ENCODE measurements around the gene SPRY1.

The SPRY1 gene

GRCh38 chr4:123396307-123397143 is at the start of gene SPRY1:
Gene SPRY1 (plus strand): TSS chr4:123396795. CDS start chr4:123401592, 4,797 bp downstream.
- peak; percentile 96 for DNase-seq

- no peak for DNase-seq
Observed at GRCh38 chr4:123346951-123347350, 49.6 kb upstream of the SPRY1 start.

GRCh38 chr4:123348946-123349345 is 47.6 kb upstream of the SPRY1 start:
- DNase-seq = no peak

DNA sequence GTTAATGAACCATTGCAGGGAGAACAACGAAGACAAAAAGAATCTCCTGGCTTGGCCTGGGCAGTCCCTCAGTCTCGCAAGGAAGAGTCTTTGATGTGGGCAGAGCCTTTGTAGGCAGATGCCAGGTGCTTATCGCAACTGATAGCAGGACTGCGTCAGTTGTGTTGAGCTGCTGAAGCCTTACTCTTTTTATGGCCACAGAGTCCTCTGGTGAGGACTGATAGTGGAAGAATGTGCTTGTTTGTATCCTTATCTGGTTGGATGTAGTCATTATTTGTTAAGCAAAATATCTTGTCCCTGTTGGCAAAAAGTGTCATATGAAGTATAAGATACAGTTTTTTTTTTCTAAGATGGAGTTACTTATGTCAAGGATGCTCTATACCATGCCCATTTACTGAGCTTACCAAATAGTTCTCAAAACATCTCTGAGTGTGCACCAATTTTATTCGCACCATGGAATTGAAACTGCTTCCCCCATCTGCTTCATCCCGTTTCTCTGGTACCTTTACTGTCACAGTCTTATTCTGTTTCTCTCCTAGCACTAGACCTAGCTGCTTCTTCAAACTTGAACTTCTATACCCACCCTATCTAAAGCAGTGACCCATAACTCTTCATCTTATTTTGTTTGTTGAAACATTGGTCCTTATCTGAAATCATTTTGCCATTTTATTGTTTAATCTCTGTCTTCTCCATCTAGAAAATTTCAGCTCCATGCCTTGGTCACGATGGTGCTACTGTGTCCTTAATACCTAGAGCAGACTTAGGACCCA is 47.0 kb upstream of the SPRY1 start:
- DNase-seq = no peak

- peak; percentile 30 for DNase-seq
Observed at GRCh38 chr4:123350191-123350544, 46.4 kb upstream of the SPRY1 start.

DNA sequence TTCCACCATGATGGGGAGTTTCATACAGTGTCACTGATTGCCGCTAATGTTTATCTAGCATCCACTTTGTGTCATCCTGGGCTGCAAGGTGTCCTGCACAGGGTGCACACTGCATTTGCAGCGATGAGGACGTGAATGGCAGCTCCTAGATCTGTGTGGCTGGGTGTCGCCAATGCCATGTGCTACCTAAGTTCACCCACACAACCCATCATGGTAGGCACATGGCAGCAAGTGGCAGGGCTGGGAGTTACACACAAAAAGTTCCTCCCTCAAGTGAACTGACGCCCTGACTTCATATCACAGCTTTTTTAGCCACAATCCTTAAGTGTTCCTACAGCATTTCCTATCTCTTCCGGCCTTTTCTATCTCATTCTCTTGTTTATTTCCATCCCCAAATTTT is 45.9 kb upstream of the SPRY1 start:
- no peak for DNase-seq

GRCh38 chr4:123351713-123352112 is 44.9 kb upstream of the SPRY1 start:
- no peak for DNase-seq

- no peak for DNase-seq
Observed at GRCh38 chr4:123352240-123352945, 44.2 kb upstream of the SPRY1 start.

GRCh38 chr4:123352966-123353365 is 43.6 kb upstream of the SPRY1 start:
- no peak for DNase-seq

GRCh38 chr4:123353656-123354055 is 42.9 kb upstream of the SPRY1 start:
- no peak for DNase-seq

GRCh38 chr4:123354701-123355100 is 41.9 kb upstream of the SPRY1 start:
- DNase-seq = no peak

- no peak for DNase-seq
Observed at GRCh38 chr4:123356921-123357320, 39.7 kb upstream of the SPRY1 start.

DNA sequence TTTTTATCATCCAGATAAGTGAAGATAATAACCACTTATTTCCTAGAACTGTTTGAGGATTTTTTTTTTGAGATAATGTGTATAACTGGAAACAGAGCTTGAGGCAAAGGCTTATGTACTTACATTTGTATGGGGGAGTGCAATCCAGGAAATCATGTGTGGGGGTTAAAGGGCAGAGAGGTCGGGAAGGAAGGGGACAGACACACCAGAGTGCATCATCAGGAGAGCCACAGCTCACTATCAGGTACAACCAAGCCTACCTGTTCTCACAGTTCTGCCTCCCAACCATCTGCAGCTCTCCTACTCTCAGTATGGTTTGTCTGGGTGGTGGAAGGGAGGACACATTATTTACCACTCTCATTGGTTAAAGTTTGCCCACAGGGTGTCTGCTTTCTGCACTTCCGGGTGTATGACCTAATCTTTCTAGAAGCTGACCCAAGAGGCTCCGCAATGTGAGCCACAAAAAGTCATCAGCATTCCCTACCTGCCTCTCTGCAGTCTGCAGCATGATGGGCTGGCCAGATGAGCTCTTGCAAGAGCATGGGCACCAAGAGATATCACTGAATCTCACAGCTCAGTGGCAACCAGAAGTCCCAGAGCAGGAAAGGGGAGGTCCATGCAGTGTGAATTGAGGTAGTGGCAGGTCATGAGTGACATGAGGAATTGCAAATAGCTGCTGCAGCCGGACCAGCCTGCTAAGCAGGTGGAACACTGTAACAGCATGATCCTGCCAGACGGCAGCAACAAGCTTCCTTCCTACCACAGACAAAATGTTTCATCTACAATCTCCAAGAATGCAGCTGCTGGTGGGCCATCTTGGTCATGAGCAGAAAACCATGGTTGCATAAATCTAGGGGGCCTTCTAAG is 36.9 kb upstream of the SPRY1 start:
- no peak for DNase-seq

- DNase-seq = no peak
Observed at GRCh38 chr4:123361195-123361861, 35.3 kb upstream of the SPRY1 start.

DNA sequence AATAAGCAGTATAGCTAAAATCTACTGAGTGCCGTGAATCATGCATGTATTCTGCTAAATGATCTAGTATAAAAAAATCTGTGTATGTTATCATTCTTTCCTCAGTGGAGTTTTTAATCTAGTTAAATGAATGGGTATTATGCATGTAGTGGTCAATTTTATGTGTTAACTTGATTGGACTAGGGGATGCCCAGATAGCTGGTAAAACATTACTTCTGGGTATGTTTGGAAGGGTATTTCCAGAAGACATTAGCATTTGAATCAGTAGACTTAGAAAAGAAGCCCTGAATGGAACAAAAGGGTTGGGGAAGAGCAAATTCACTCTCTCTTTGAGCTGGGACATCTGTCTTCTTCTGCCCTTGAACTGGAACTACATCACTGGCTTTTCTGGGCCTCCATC is 34.5 kb upstream of the SPRY1 start:
- DNase-seq = no peak

- no peak for DNase-seq
Observed at GRCh38 chr4:123363729-123364128, 32.9 kb upstream of the SPRY1 start.

DNA sequence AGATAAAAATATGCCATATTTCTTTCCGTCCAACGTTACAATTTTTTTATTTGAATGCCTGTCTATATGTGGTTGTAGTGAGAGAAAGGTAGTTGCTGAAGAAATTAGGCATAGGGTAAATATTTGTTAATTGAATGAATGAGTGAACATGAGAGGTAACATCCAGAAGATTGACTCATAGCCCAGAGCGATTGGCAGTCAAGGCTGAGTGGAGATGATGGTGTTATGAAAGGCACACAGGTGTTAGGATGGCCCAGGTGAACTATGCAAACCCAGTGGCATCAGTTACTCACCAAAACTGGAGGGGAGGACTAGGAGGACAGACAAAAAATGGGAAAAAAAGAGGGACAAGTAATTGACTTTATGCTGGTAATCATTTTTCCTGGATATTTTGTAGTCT is 31.7 kb upstream of the SPRY1 start:
- no peak for DNase-seq

GRCh38 chr4:123365412-123365811 is 31.2 kb upstream of the SPRY1 start:
- no peak for DNase-seq

DNA sequence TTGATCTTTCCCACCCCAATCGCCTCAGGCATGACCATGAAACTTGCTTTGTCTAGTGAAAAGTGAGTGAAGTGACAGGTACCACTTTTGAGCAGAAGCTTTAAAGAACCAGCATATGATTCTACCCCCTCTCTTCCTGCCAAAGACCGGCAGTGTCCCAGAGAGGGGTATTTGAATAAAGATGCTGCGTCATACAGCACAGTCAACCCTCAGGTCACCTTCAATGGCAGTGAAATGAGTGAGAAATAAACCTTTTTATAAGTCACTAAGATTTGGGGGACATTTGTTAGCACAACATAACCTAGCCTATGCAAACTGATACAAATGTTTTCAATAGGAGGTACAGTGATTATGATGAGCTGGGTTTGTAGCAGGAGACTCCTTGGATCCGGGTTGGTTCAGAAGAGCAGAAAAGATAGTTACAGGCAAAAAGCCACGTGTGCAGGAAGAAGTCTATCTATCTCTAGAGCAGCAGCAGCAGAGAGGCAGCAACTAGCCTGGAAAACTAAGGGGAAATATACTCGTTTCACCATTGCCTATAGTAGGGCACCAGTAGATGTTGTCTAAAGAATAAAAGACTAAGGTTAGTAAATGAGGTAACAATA is 30.3 kb upstream of the SPRY1 start:
- DNase-seq = no peak

DNA sequence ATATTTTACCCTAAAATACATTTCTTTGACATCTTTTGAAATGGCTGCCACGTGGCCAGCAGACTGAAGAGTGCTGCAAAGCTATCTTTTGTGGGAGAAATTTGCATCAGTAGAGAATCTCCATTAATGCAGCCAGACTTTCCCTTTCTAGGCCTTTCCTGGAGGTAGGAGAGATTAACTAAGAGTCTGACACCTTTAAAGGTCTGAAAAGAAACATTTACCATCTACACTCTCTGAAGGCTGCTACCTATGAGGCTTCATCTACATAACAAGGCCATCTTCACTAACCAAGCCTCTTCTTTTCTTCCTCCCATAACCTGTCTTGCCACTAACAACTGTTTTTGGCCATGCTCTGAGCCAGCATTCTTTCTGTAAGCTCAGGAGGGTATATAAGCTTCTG is 17.8 kb upstream of the SPRY1 start:
- no peak for DNase-seq

DNA sequence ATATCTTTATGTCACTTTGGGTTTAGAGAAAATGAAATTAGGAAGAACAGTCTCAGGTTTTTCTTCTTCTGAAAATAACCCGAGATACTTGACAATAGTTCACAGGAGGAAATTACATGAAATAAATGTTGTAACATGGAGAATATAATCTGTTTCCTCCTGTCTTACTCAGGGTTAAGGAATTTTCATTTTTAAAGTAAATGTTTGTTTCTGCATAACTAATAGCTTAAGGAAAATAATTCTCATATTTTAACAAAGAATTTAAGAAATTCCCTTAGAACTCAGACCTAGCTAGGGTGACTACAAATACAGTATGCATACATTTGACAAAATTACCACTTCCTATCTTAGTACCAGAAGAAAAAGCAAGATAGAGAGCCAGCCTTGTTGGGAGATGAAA is 17.2 kb upstream of the SPRY1 start:
- no peak for DNase-seq

Measured in NCI-H1092 treated with DMSO at 0.1 percent for 48 hours (cell line).